Lung (tissue), 12 donors: Measurements from ENCODE around the gene EFS. TPM values are rescaled to one million over a fixed set of nuclear protein-coding genes. Genes with fewer than 3 reads are reported as not detected.

ENCODE experiments used
- ATAC-seq: fragments of 200-7000 bp; cut with Tn5 transposase; one replicate; pipeline ENCODE4 v1.9.1; 2020; ENCODE audit warnings: moderate number of reproducible peaks; ENCODE audit not compliant: insufficient read depth, low FRiP score
- DNase-seq, 3 donors: peaks; one replicate each; pipeline ENCODE4 v3.0.0-alpha.2; 2013 to 2017
- H3K27ac ChIP-seq, 2 donors: one replicate each; pipeline ENCODE4 v1.5.1; 2013; ENCODE audit warnings: mild to moderate bottlenecking in 2 of 2, moderate library complexity in 2 of 2, control low read depth in 1 of 2, inconsistent platforms in 1 of 2, low read depth in 1 of 2, low read length in 1 of 2
- H3K27me3 ChIP-seq, 3 donors: one replicate each; pipeline ENCODE4 v1.5.1; 2013; ENCODE audit warnings: low read length in 2 of 3; ENCODE audit not compliant: control insufficient read depth in 3 of 3, insufficient read depth in 3 of 3
- H3K36me3 ChIP-seq, 4 donors: one replicate each; pipeline ENCODE4 v1.5.1; 2013; ENCODE audit warnings: low read length in 4 of 4, mild to moderate bottlenecking in 1 of 4, moderate library complexity in 1 of 4; ENCODE audit not compliant: control insufficient read depth in 4 of 4, insufficient read depth in 4 of 4
- H3K4me1 ChIP-seq, 5 donors: one replicate each; pipeline ENCODE4 v1.5.1; 2013; ENCODE audit warnings: low read length in 5 of 5, mild to moderate bottlenecking in 2 of 5, moderate library complexity in 1 of 5; ENCODE audit not compliant: control insufficient read depth in 5 of 5, insufficient read depth in 5 of 5
- H3K4me3 ChIP-seq: one replicate; pipeline ENCODE4 v1.5.1; 2013; ENCODE audit warnings: mild to moderate bottlenecking, control low read depth, moderate library complexity
- H3K9ac ChIP-seq, 2 donors: one replicate each; pipeline ENCODE4 v1.5.1; 2013; ENCODE audit warnings: low read length in 2 of 2, control low read depth in 1 of 2; ENCODE audit not compliant: insufficient read depth in 1 of 2
- H3K9me3 ChIP-seq, 4 donors: one replicate each; pipeline ENCODE4 v1.5.1; 2013; ENCODE audit warnings: low read length in 3 of 4, mild to moderate bottlenecking in 1 of 4, moderate library complexity in 1 of 4; ENCODE audit not compliant: control insufficient read depth in 4 of 4, insufficient read depth in 3 of 4
- WGBS, 2 donors: extraction: QIAGEN DNeasy Blood & Tissue Kit; methylation state at CpG; one replicate each; pipeline ENCODE4 v1.1.7; 2013; 5-methylcytosine and 5-hydroxymethylcytosine counted together
- polyA plus RNA-seq, 2 donors: library from polyadenylated mRNA; stranded (reverse); fragments of 200-250 nt; gene quantifications; one replicate each; pipeline ENCODE4 v1.2.1, GENCODE V29; 2013
- total RNA-seq, 2 donors: library from RNA; depleted of rRNA in 1 of 2; stranded (reverse); fragments of >200 nt in 1 of 2; gene quantifications; one replicate each; pipeline ENCODE4 v1.2.1, GENCODE V29; 2014 to 2021
- TF ChIP-seq, protein P1 (sequence below): IDR thresholded peaks from 2 replicates; pipeline ENCODE4 v1.5.1; 2012; ENCODE audit warnings: mild to moderate bottlenecking; ENCODE audit errors: control extremely low read depth, extremely low read depth
- donor health status: control.
- donor health status: control.
- donor health status: Bipolar disorder and iron deficiency.
- donor health status: healthy.
- donor health status: DM: yes; HTN: yes; CAD: no.

EFS gene
- total and polyA plus RNA-seq, 4 donors, result 6.5 to 19.9 (median 12.7) TPM

DNA sequence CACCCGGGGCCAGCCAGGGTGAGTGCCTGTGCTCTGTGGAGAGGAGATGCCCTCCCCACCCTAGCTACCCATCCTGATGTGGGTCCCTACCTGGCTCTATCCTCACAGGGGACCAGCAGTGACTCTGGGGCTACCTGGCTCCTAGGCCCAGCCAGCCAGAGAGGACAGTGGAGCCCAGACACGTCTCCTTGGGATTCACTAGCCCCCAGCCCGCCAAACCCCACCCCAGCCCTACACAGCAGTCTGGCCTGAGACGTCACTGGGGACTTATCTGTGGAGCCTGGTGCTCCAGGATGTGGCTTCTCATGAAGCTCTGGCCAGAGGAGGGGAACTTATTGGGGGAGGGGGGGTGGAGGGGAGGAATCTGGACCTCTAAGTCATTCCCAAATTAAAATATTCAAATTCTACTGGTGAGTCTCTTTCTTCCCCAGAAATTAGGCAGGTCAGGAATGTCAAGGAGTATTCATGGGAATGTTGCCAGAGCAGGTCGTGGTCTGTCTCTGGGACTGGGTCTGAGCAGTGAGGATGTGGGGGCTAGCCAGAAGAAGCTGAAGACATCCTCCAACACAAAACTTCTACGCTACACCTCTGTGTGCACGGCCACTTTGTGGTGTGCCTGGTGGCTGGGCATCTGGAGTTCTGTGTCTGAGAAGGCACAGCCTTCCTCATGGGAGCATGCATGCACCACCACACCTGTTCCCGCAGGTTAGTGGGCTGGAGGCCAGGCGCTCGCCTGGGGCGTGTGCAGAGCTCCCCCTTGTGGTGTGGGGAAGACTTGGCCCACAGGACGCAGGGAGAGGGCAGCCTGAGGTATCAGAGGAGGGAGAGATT, 14.6 kb upstream of the EFS start:
- peaks cover 0 to 6% (median 0%) of the 10 kb centered on the region in 4 donors for H3K36me3 ChIP-seq
- no peaks in the 10 kb centered on the region for H3K9me3 ChIP-seq
- no peak overlapping the region for H3K27ac ChIP-seq
- peak; percentile 37 to 61 (median 58) for DNase-seq
- 35 to 39% methylated on average over 12 of the region's 12 CpGs for WGBS, 2 donors
- H3K9ac ChIP-seq, result no peak overlapping the region
- no peaks in the 10 kb centered on the region for H3K27me3 ChIP-seq
- peaks cover 0 to 12% (median 0%) of the 10 kb centered on the region in 5 donors for H3K4me1 ChIP-seq
- ATAC-seq, result peak; percentile 68
- no peak overlapping the region for H3K4me3 ChIP-seq
- TF ChIP-seq, protein P1, sequence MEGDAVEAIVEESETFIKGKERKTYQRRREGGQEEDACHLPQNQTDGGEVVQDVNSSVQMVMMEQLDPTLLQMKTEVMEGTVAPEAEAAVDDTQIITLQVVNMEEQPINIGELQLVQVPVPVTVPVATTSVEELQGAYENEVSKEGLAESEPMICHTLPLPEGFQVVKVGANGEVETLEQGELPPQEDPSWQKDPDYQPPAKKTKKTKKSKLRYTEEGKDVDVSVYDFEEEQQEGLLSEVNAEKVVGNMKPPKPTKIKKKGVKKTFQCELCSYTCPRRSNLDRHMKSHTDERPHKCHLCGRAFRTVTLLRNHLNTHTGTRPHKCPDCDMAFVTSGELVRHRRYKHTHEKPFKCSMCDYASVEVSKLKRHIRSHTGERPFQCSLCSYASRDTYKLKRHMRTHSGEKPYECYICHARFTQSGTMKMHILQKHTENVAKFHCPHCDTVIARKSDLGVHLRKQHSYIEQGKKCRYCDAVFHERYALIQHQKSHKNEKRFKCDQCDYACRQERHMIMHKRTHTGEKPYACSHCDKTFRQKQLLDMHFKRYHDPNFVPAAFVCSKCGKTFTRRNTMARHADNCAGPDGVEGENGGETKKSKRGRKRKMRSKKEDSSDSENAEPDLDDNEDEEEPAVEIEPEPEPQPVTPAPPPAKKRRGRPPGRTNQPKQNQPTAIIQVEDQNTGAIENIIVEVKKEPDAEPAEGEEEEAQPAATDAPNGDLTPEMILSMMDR, result peak; percentile 87

- Histone ChIP-seq H3K27me3 (no peaks in the 10 kb centered on the region), H3K9me3 (no peaks in the 10 kb centered on the region), H3K9ac (no peak overlapping the region), H3K36me3 (peaks cover 0 to 4% (median 0%) of the 10 kb centered on the region in 4 donors), H3K4me3 (no peak overlapping the region), H3K4me1 (peaks cover 0 to 12% (median 0%) of the 10 kb centered on the region in 5 donors), H3K27ac (no peak overlapping the region)
- ATAC-seq, result no peak
- TF ChIP-seq, protein P1, result no peak
- DNase-seq, result no peak
- WGBS, 2 donors, result 85 to 87% methylated on average over 11 of the region's 11 CpGs
Observed at GRCh38 chr14:23378612-23379220, 13.7 kb upstream of the EFS start.

DNA sequence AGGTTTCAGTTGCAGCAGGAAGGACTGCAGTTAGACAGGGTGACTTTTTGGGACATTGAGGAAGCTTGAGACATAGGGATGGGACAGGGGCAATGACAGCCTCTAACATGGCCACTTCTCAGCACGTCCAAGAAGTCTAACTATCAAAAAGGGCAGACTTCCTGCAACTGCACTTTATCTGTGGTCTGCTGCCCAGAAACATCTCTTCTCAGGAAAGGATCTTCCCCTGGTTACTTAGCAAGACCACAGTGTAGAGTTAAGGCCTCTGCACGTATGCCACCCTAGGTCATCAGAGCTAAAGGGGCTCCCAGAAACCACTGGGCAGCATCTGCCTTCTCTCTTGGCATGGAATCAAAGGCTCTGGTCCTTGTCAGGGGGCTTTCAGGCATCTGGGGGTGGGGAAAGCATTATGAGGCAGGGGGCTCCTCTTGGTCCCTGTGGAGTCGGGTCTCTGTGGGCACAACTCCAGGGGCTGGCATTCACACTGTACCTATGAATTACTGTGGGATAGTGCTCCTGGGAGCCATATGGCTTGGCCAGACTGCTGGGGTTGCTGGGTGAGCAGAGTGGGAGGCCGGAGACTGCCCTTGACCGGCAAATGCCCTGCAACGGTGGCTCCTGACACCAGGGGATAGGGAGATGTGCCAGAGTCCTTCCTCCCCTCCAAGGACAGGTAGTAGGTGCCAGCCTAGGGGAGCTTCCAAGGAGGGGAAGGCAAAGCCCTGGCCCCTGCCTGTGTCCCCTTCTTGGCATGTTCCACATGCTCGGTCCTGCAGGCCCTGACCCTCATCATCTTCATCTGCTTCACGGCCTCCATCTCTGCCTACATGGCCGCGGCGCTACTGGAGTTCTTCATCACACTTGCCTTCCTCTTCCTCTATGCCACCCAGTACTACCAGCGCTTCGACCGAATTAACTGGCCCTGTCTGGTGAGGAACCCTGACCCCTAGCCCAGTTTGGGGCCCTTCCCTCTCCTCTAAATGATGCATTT, 12.9 kb upstream of the EFS start:
- no peaks in the 10 kb centered on the region for H3K27me3 ChIP-seq
- no peak overlapping the region for H3K4me3 ChIP-seq
- H3K9me3 ChIP-seq, result no peaks in the 10 kb centered on the region
- no peak for DNase-seq
- no peak overlapping the region for H3K9ac ChIP-seq
- peaks cover 0 to 12% (median 0%) of the 10 kb centered on the region in 5 donors for H3K4me1 ChIP-seq
- no peaks in the 10 kb centered on the region for H3K36me3 ChIP-seq
- H3K27ac ChIP-seq, result no peak overlapping the region
- 80 to 85% methylated on average over 14 of the region's 14 CpGs for WGBS, 2 donors
- ATAC-seq, result no peak
- TF ChIP-seq, protein P1, result no peak
